Measurements from ENCODE around the gene ZSCAN26.
"Not testable (repeated sequence)": the region's sequence is repeated elsewhere in the genome, so short reads cannot be mapped to it uniquely, and the experiment has no call there.

ZSCAN26 gene

DNA sequence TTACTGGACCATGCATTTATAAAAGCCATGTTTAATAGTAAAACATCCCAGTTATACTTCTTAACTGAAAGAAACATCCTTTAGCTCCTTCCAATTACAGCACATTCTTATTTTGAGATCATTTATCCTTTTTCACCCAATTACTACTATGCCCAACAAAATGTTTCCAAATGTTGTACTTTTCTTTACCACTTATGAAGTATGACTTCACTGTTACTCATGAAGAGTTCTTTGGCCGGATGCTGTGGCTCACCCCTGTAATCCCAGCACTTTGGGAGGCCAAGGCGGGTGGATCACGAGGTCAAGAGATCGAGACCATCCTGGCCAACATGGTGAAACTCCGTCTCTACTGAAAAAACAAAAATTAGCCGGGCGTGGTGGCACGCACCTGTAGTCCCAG is 50.9 kb downstream of the ZSCAN26 start:
- DNase-seq (ENCODE audit: low read depth in 2 of 2), result not testable (repeated sequence)

DNA sequence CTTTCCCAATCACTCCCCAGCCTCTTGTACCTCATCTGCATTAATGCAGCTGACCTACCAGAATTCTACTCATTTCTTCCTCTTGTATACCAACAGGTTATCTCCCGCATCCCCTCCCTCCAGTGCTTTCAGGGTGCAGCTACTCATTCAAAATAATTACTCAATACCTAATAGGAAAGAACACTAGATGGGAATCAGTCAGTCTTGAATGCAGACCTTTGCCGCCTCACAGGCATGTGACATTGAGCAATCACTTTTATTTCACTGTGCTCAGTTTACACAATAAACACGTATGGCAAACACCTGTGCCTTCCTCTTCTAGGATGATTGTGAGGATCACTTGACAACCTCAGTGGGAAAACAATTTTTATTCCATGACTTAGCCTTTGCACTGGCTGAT is 55.7 kb downstream of the ZSCAN26 start:
- DNase-seq (ENCODE audit: low read depth in 2 of 2), result no peak

DNA sequence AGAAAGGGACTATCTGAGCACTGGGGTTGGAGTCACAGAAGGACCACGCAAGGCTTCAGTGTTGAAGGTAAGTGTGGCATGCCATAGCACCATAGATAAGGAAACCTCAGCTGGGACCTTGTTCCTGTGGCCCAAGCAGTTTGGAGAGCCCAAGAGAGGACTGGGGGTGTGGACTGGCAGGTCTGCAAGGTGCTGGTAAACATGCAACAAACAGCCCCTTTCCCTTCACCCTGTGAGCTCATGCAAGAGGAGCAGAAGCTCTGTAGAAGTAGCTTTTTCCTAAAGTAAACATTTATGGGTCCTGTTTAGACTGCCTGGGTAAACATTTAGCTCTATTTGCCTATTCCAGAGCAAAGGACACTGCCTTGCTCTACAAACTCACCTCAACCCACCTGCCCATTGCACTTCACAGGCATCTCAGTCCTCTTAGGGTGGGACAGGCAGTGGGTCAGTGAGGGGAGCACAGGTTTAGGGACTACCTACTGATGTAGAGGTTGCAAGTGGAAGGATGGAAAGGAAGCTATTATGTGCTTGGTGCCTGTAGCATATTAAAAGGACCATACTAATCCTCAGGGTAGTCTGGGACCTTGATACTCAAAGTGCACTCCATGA is 57.0 kb downstream of the ZSCAN26 start:
- DNase-seq (ENCODE audit: low read depth in 2 of 2), result no peak

DNA sequence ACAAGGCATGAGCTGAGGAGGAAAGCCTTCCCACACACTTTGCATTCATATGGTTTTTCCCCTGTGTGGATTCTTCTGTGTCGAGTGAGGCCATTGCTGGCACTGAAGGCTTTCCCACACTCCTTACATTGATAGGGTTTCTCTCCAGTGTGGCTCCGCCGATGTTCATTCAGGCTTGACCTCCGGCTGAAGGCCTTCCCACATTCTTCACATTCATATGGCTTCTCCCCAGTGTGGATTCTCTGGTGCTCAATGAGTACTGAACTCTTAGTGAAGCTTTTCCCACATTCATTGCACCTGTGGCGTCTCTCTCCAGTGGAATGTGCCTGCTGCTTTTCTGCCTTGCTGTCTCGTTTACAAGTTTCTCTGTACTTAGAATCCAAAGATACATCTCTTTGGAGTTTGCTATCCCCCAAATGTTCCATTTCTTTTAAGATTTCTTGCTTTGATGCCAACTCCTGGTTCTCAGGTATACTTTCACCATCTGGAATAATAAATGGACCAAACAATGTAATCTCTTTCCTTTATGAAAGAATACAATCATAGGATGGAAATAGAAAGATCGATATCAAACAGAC is 59.5 kb downstream of the ZSCAN26 start:
- no peak for DNase-seq (ENCODE audit: low read depth in 2 of 2)
